ENCODE data around the gene MKRN2OS.

DNA sequence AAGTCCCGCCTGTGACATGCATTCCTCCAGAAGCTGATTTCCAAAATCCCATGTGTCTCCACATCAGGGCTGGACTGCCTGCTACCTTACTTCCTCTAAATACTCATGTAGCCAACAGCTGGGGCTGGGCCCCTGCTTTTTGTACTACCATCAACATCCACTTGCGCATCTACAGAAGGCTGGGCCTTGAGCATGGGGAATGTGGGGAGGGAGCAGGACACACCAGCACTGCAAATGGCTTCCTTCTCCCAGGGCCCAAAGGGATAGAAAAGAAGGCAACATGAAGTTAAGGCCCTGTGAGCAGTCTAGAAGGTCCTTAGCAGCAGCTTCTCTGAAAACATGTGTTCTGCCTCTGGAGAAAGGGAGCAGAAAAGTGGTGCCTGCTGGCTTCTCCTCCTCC lies 38.8 kb upstream of the MKRN2OS start:
- TF ChIP-seq, protein P1, sequence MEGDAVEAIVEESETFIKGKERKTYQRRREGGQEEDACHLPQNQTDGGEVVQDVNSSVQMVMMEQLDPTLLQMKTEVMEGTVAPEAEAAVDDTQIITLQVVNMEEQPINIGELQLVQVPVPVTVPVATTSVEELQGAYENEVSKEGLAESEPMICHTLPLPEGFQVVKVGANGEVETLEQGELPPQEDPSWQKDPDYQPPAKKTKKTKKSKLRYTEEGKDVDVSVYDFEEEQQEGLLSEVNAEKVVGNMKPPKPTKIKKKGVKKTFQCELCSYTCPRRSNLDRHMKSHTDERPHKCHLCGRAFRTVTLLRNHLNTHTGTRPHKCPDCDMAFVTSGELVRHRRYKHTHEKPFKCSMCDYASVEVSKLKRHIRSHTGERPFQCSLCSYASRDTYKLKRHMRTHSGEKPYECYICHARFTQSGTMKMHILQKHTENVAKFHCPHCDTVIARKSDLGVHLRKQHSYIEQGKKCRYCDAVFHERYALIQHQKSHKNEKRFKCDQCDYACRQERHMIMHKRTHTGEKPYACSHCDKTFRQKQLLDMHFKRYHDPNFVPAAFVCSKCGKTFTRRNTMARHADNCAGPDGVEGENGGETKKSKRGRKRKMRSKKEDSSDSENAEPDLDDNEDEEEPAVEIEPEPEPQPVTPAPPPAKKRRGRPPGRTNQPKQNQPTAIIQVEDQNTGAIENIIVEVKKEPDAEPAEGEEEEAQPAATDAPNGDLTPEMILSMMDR (IDR thresholded peaks at IDR 0.05 in 2 of 3, conservative IDR thresholded peaks at IDR 0.05 in 1 of 3; ENCODE audit: borderline replicate concordance in 1 of 3, insufficient read depth in 1 of 3, low read depth in 2 of 3, low read length in 2 of 3), result no peak
- TF ChIP-seq POLR2A (IDR thresholded peaks at IDR 0.05; ENCODE audit: borderline replicate concordance, extremely low read depth, insufficient read depth, insufficient read length), result no peak
- no peak for TF ChIP-seq CBX3 (IDR thresholded peaks at IDR 0.05; ENCODE audit: low read depth)
- TF ChIP-seq CEBPB (IDR thresholded peaks at IDR 0.05; ENCODE audit: low read depth), result no peak
- no peak for TF ChIP-seq EZH2 (IDR thresholded peaks at IDR 0.05)
- TF ChIP-seq POLR2AphosphoS5 (IDR thresholded peaks at IDR 0.05; ENCODE audit: low read depth, low read length), result no peak
- TF ChIP-seq, protein P2, sequence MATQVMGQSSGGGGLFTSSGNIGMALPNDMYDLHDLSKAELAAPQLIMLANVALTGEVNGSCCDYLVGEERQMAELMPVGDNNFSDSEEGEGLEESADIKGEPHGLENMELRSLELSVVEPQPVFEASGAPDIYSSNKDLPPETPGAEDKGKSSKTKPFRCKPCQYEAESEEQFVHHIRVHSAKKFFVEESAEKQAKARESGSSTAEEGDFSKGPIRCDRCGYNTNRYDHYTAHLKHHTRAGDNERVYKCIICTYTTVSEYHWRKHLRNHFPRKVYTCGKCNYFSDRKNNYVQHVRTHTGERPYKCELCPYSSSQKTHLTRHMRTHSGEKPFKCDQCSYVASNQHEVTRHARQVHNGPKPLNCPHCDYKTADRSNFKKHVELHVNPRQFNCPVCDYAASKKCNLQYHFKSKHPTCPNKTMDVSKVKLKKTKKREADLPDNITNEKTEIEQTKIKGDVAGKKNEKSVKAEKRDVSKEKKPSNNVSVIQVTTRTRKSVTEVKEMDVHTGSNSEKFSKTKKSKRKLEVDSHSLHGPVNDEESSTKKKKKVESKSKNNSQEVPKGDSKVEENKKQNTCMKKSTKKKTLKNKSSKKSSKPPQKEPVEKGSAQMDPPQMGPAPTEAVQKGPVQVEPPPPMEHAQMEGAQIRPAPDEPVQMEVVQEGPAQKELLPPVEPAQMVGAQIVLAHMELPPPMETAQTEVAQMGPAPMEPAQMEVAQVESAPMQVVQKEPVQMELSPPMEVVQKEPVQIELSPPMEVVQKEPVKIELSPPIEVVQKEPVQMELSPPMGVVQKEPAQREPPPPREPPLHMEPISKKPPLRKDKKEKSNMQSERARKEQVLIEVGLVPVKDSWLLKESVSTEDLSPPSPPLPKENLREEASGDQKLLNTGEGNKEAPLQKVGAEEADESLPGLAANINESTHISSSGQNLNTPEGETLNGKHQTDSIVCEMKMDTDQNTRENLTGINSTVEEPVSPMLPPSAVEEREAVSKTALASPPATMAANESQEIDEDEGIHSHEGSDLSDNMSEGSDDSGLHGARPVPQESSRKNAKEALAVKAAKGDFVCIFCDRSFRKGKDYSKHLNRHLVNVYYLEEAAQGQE (IDR thresholded peaks at IDR 0.05; ENCODE audit: low read depth), result no peak
- no peak for TF ChIP-seq RAD21 (IDR thresholded peaks at IDR 0.05; ENCODE audit: low read depth)
- TF ChIP-seq, protein P3, sequence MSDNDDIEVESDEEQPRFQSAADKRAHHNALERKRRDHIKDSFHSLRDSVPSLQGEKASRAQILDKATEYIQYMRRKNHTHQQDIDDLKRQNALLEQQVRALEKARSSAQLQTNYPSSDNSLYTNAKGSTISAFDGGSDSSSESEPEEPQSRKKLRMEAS (IDR thresholded peaks at IDR 0.05), result no peak
- no peak for TF ChIP-seq EZH2phosphoT487 (IDR thresholded peaks at IDR 0.05; ENCODE audit: borderline replicate concordance)
- TF ChIP-seq ZNF274 (IDR thresholded peaks at IDR 0.05; ENCODE audit: low read depth, low read length), result no peak
- no peak for TF ChIP-seq SRF (IDR thresholded peaks at IDR 0.05; ENCODE audit: low read depth)
